A549 (cell line): ENCODE data around the gene PTPRN2. TPM values are rescaled to one million over a fixed set of nuclear protein-coding genes. Genes with fewer than 3 reads are reported as not detected.

Experiments used
- ATAC-seq, 2 experiments: fragments of 200-7000 bp in 1 of 2; fragments of >200 bp in 1 of 2; cut with Nextera tagmentation in 1 of 2; cut with Tn5 transposase in 1 of 2; 3 replicates each; pipeline versions ENCODE4 v1.8.0 to v1.9.1; 2018 to 2020; ENCODE audit warnings: mild to moderate bottlenecking in 1 of 2, moderate library complexity in 1 of 2
- CTCF ChIA-PET: fragments of 300-600 bp; sonication (Branson Sonifier 250); formaldehyde crosslinking; extraction: SDS; loops from one replicate; lab custom pipeline; 2021; ENCODE audit warnings: antibody characterized with exemption, inconsistent platforms; lab: Yijun Ruan, JAX
- POLR2A ChIA-PET: fragments of 350-600 bp; formaldehyde crosslinking; extraction: SDS; loops from one replicate; lab custom pipeline; 2021; ENCODE audit warnings: antibody characterized with exemption, inconsistent platforms; lab: Yijun Ruan, JAX
- DNase-seq, 2 experiments: peaks; one replicate each; pipeline versions ENCODE4 v3.0.0 to v3.0.0-alpha.2; 2011 to 2016; ENCODE audit warnings: low read depth in 1 of 2, low spot score in 1 of 2
- FAIRE-seq: peaks from 2 replicates; lab custom pipeline; 2011; peaks lifted over from hg19 to GRCh38; lab: Jason Lieb, UNC
- H3K27ac ChIP-seq, 2 experiments: fragments of >200 bp; sonication (Bioruptor Twin); formaldehyde crosslinking; 3 replicates each; pipeline ENCODE4 v1.5.1; 2016 to 2017
- H3K4me1 ChIP-seq: fragments of >200 bp; sonication (Bioruptor Twin); formaldehyde crosslinking; 3 replicates; pipeline ENCODE4 v1.6.1; 2016
- H3K4me2 ChIP-seq: fragments of >200 bp; sonication (Bioruptor Twin); formaldehyde crosslinking; 3 replicates; pipeline ENCODE4 v1.6.1; 2016
- H3K4me3 ChIP-seq: fragments of >200 bp; sonication (Bioruptor Twin); formaldehyde crosslinking; 3 replicates; pipeline ENCODE4 v1.5.1; 2016
- H3K9me3 ChIP-seq: fragments of >200 bp; sonication (Bioruptor Twin); formaldehyde crosslinking; 3 replicates; pipeline ENCODE4 v1.6.1; 2016
- ATOH8 ChIP-seq: fragments of 250-450 bp; sonication (Bioruptor Pico); IDR thresholded peaks from 2 replicates; pipeline ENCODE4 v1.5.0; 2020; ENCODE audit warnings: low read depth, mild to moderate bottlenecking, moderate library complexity
- BCL3 ChIP-seq: fragments of >200 bp; sonication (Bioruptor Twin); formaldehyde crosslinking; IDR thresholded peaks from 3 replicates; pipeline ENCODE4 v1.6.1; 2016
- BHLHE40 ChIP-seq: IDR thresholded peaks from 2 replicates; pipeline ENCODE4 v1.6.1; 2012; ENCODE audit warnings: low read depth, low read length, inconsistent platforms
- CBX8 ChIP-seq: fragments of 200-600 bp; sonication (generic); IDR thresholded peaks from 2 replicates; pipeline ENCODE4 v1.6.1; 2016
- CHD2 ChIP-seq: fragments of 150-350 bp; IDR thresholded peaks from 2 replicates; pipeline ENCODE4 v1.6.1; 2014; ENCODE audit warnings: low read length; ENCODE audit not compliant: partially characterized antibody
- CHD4 ChIP-seq: fragments of 200-600 bp; sonication (generic); IDR thresholded peaks from 2 replicates; pipeline ENCODE4 v1.6.1; 2016; ENCODE audit warnings: antibody characterized with exemption, mild to moderate bottlenecking, borderline replicate concordance
- CTCF ChIP-seq: fragments of >200 bp; sonication (Bioruptor Twin); formaldehyde crosslinking; IDR thresholded peaks from 3 replicates; pipeline ENCODE4 v1.5.1; 2016
- E2F6 ChIP-seq: IDR thresholded peaks from 2 replicates; pipeline ENCODE4 v1.6.1; 2012; ENCODE audit warnings: low read depth, borderline replicate concordance
- ELK1 ChIP-seq: fragments of 150-350 bp; IDR thresholded peaks from 2 replicates; pipeline ENCODE4 v1.6.1; 2014; ENCODE audit warnings: low read depth, mild to moderate bottlenecking, low read length
- EP300 ChIP-seq, 2 experiments: fragments of >200 bp; sonication (Bioruptor Twin); formaldehyde crosslinking; IDR thresholded peaks; 2 replicates in 1 of 2; 3 replicates in 1 of 2; pipeline ENCODE4 v1.6.1; 2016 to 2017
- ESRRA ChIP-seq: fragments of 150-350 bp; IDR thresholded peaks from 2 replicates; pipeline ENCODE4 v1.6.1; 2014; ENCODE audit warnings: mild to moderate bottlenecking, low read length, borderline replicate concordance
- FOSL2 ChIP-seq, 2 experiments: fragments of 450-650 bp in 1 of 2; fragments of >200 bp in 1 of 2; sonication (Bioruptor Twin) in 1 of 2; formaldehyde crosslinking; IDR thresholded peaks; 2 replicates each; pipeline versions ENCODE4 v1.5.0 to v1.6.1; 2016 to 2020; ENCODE audit warnings: mild to moderate bottlenecking in 1 of 2, moderate library complexity in 1 of 2
- HDAC2 ChIP-seq: fragments of 200-600 bp; sonication (generic); IDR thresholded peaks from 2 replicates; pipeline ENCODE4 v1.6.1; 2016
- KDM5A ChIP-seq: fragments of 200-600 bp; sonication (generic); IDR thresholded peaks from 2 replicates; pipeline ENCODE4 v1.6.1; 2016; ENCODE audit warnings: antibody characterized with exemption, mild to moderate bottlenecking
- MAZ ChIP-seq: fragments of 150-350 bp; IDR thresholded peaks from 2 replicates; pipeline ENCODE4 v1.6.1; 2014; ENCODE audit warnings: antibody characterized with exemption, low read depth, low read length, borderline replicate concordance
- NFE2L2 ChIP-seq: fragments of 150-350 bp; conservative IDR thresholded peaks from 2 replicates; pipeline ENCODE4 v1.6.1; 2014; ENCODE audit warnings: low read length
- NPAS2 ChIP-seq: fragments of 250-450 bp; sonication (Bioruptor Pico); IDR thresholded peaks from 2 replicates; pipeline ENCODE4 v1.8.0; 2022; ENCODE audit warnings: mild to moderate bottlenecking, moderate library complexity, borderline replicate concordance
- PHF8 ChIP-seq: fragments of 200-600 bp; sonication (generic); IDR thresholded peaks from 2 replicates; pipeline ENCODE4 v1.6.1; 2016; ENCODE audit warnings: low read depth, mild to moderate bottlenecking, antibody characterized with exemption, moderate library complexity, borderline replicate concordance
- RFX5 ChIP-seq: fragments of 450-650 bp; IDR thresholded peaks from 2 replicates; pipeline ENCODE4 v1.7.1; 2014; ENCODE audit warnings: antibody characterized with exemption, mild to moderate bottlenecking, moderate library complexity
- SMC3 ChIP-seq: fragments of >200 bp; sonication (Bioruptor Twin); formaldehyde crosslinking; IDR thresholded peaks from 3 replicates; pipeline ENCODE4 v1.6.1; 2018; ENCODE audit warnings: inconsistent platforms
- SREBF2 ChIP-seq: fragments of 450-650 bp; IDR thresholded peaks from 2 replicates; pipeline ENCODE4 v1.6.1; 2014; ENCODE audit warnings: mild to moderate bottlenecking, moderate library complexity
- ZFP36 ChIP-seq: fragments of 450-650 bp; IDR thresholded peaks from 2 replicates; pipeline ENCODE4 v1.6.1; 2014; ENCODE audit warnings: borderline replicate concordance; ENCODE audit not compliant: partially characterized antibody
- ZNF302 ChIP-seq: fragments of 250-450 bp; sonication (Bioruptor Pico); IDR thresholded peaks from 2 replicates; pipeline ENCODE4 v1.9.0; 2021; ENCODE audit warnings: inconsistent platforms, mild to moderate bottlenecking, moderate library complexity
- ZSCAN20 ChIP-seq: fragments of 250-450 bp; sonication (Bioruptor Pico); IDR thresholded peaks from 2 replicates; pipeline ENCODE4 v1.8.0; 2022; ENCODE audit warnings: mild to moderate bottlenecking, moderate library complexity
- WGBS: methylation state at CpG from one replicate; pipeline ENCODE4 v1.1.6; 2017; ENCODE audit errors: missing lambda C conversion rate; 5-methylcytosine and 5-hydroxymethylcytosine counted together
- polyA plus RNA-seq, 4 experiments: library from polyadenylated mRNA; depleted of rRNA in 3 of 4; stranded (reverse); fragments of >200 nt; fragmentation: RNase III in 1 of 4; extraction: RNeasy Plus Mini Kit Qiagen cat#74134 plus additional on column Dnase treatment in 1 of 4; gene quantifications; 2 replicates in 3 of 4; 3 replicates in 1 of 4; pipeline ENCODE4 v1.2.3, GENCODE V29; 2011 to 2017

PTPRN2 gene
- polyA plus RNA-seq, 2 of the 4 experiments (the other 2 are of a cell fraction), result 0.41 to 1.2 TPM

GRCh38 chr7:158239290-158239981 lies 348.2 kb downstream of the PTPRN2 start:
- no peak overlapping the region for H3K4me3 ChIP-seq
- ATAC-seq (no peak), FAIRE-seq (no peak), DNase-seq (no peak)
- H3K27ac ChIP-seq, result no peak overlapping the region
- no peaks in the 10 kb centered on the region for H3K9me3 ChIP-seq
- POLR2A ChIA-PET, result no interaction called here
- 35% methylated on average over 30 of the region's 30 CpGs for WGBS
- CTCF ChIA-PET, result no interaction called here
- no peak overlapping the region for H3K4me2 ChIP-seq
- TF ChIP-seq NPAS2 (CRISPR knock-in tag), result no peak
- no peaks in the 10 kb centered on the region for H3K4me1 ChIP-seq

- POLR2A ChIA-PET, result no interaction called here
- 37% methylated on average over 14 of the region's 21 CpGs for WGBS
- no peak for FAIRE-seq
- DNase-seq, result no peak
- no peak overlapping the region for H3K27ac ChIP-seq
- no peaks in the 10 kb centered on the region for H3K4me1 ChIP-seq
- no peaks in the 10 kb centered on the region for H3K9me3 ChIP-seq
- no peak overlapping the region for H3K4me2 ChIP-seq
- CTCF ChIA-PET, result no interaction called here
- ATAC-seq, result no peak
- H3K4me3 ChIP-seq, result no peak overlapping the region
- no peak for TF ChIP-seq CHD2
- TF ChIP-seq CHD4, result no peak
- TF ChIP-seq NFE2L2, result no peak
- TF ChIP-seq ZNF302 (CRISPR knock-in tag), result no peak
- TF ChIP-seq ESRRA, result no peak
- TF ChIP-seq SMC3, result no peak
- no peak for TF ChIP-seq PHF8
Measured at GRCh38 chr7:158238616-158239289, 348.9 kb downstream of the PTPRN2 start.

GRCh38 chr7:158237672-158238335 lies 349.8 kb downstream of the PTPRN2 start:
- no peak for ATAC-seq
- ChIA-PET POLR2A (no interaction called here), CTCF (no interaction called here)
- 58% methylated on average over 29 of the region's 29 CpGs for WGBS
- Histone ChIP-seq H3K4me1 (no peaks in the 10 kb centered on the region), H3K27ac (no peak overlapping the region), H3K4me3 (no peak overlapping the region), H3K4me2 (no peak overlapping the region), H3K9me3 (no peaks in the 10 kb centered on the region)
- FAIRE-seq, result no peak
- DNase-seq, result no peak
- TF ChIP-seq CTCF (no peak), CHD4 (no peak), SMC3 (no peak), KDM5A (no peak), FOSL2 (IDR thresholded peaks at IDR 0.05) (no peak), FOSL2 (CRISPR knock-in tag; IDR thresholded peaks at IDR 0.05) (no peak), ZFP36 (no peak), EP300 (IDR thresholded peaks at IDR 0.05) (no peak), BHLHE40 (no peak), ELK1 (no peak), E2F6 (no peak), CHD2 (no peak), HDAC2 (no peak), BCL3 (no peak), ZNF302 (CRISPR knock-in tag) (no peak), ATOH8 (no peak), RFX5 (no peak), ZSCAN20 (CRISPR knock-in tag) (no peak), MAZ (no peak), SREBF2 (no peak), CBX8 (no peak)
